RWPE2 (cell line): ENCODE data around the gene PTPRR.

Experiments used
- ATAC-seq: fragments of 200-7000 bp; cut with Tn5 transposase; 3 replicates; pipeline ENCODE4 v1.9.1; 2021; ENCODE audit warnings: low read depth
- DNase-seq: peaks from one replicate; pipeline ENCODE4 v3.0.0-alpha.2; 2020; ENCODE audit warnings: low spot score
- H3K27ac ChIP-seq: fragments of 450-650 bp; 2 replicates; pipeline ENCODE4 v1.5.1; 2017; ENCODE audit warnings: mild to moderate bottlenecking; ENCODE audit not compliant: poor library complexity, severe bottlenecking
- H3K27me3 ChIP-seq: fragments of 250-450 bp; sonication (Bioruptor Pico); 2 replicates; pipeline ENCODE4 v1.5.1; 2021; ENCODE audit warnings: mild to moderate bottlenecking, moderate library complexity; ENCODE audit not compliant: insufficient read depth, poor library complexity, severe bottlenecking
- H3K36me3 ChIP-seq: fragments of 250-450 bp; sonication (Bioruptor Pico); 2 replicates; pipeline ENCODE4 v1.5.1; 2020; ENCODE audit warnings: low read depth, mild to moderate bottlenecking, moderate library complexity
- H3K4me1 ChIP-seq: fragments of 250-450 bp; sonication (Bioruptor Pico); 2 replicates; pipeline ENCODE4 v1.5.1; 2021; ENCODE audit warnings: mild to moderate bottlenecking, moderate library complexity; ENCODE audit not compliant: insufficient read depth, poor library complexity, severe bottlenecking
- H3K4me3 ChIP-seq: fragments of 250-450 bp; sonication (Bioruptor Pico); 2 replicates; pipeline ENCODE4 v1.5.1; 2021; ENCODE audit warnings: mild to moderate bottlenecking, moderate library complexity; ENCODE audit not compliant: severe bottlenecking
- H3K9me3 ChIP-seq: fragments of 250-450 bp; sonication (Bioruptor Pico); 2 replicates; pipeline ENCODE4 v1.5.1; 2021; ENCODE audit warnings: mild to moderate bottlenecking, moderate library complexity; ENCODE audit not compliant: severe bottlenecking
- CTCF ChIP-seq: fragments of 450-650 bp; IDR thresholded peaks from one replicate; pipeline ENCODE4 v1.5.1; 2017; ENCODE audit warnings: mild to moderate bottlenecking, moderate library complexity; ENCODE audit not compliant: poor library complexity, severe bottlenecking

Gene PTPRR

GRCh38 chr12:70919176-70919575 lies 1.4 kb downstream of the PTPRR start:
- ATAC-seq (no peak), DNase-seq (no peak)
- Histone ChIP-seq H3K4me1 (no peaks in the 10 kb centered on the region), H3K27ac (no peak overlapping the region), H3K27me3 (peaks cover 26% of the 10 kb centered on the region), H3K36me3 (no peaks in the 10 kb centered on the region), H3K4me3 (no peak overlapping the region), H3K9me3 (no peaks in the 10 kb centered on the region)
- TF ChIP-seq CTCF = no peak

- Histone ChIP-seq H3K9me3 (no peaks in the 10 kb centered on the region), H3K27ac (no peak overlapping the region), H3K36me3 (no peaks in the 10 kb centered on the region), H3K27me3 (peaks cover 27% of the 10 kb centered on the region), H3K4me3 (no peak overlapping the region), H3K4me1 (no peaks in the 10 kb centered on the region)
- no peak for TF ChIP-seq CTCF
- no peak for DNase-seq
- ATAC-seq = no peak
Measured at GRCh38 chr12:70918321-70918720, 2.2 kb downstream of the PTPRR start.

- ATAC-seq = no peak
- no peak for DNase-seq
Measured at GRCh38 chr12:70910666-70911065, 9.9 kb downstream of the PTPRR start.

GRCh38 chr12:70908978-70909377 lies 11.6 kb downstream of the PTPRR start:
- H3K27ac ChIP-seq = no peak overlapping the region
- H3K36me3 ChIP-seq = no peaks in the 10 kb centered on the region
- H3K27me3 ChIP-seq = peaks cover 3% of the 10 kb centered on the region
- H3K9me3 ChIP-seq = no peaks in the 10 kb centered on the region
- H3K4me1 ChIP-seq = no peaks in the 10 kb centered on the region
- no peak for TF ChIP-seq CTCF
- DNase-seq = no peak
- no peak overlapping the region for H3K4me3 ChIP-seq
- no peak for ATAC-seq

More at GRCh38 chr12:70910666-70911065, 9.9 kb downstream of the PTPRR start:
- Histone ChIP-seq H3K4me3 (no peak overlapping the region), H3K36me3 (no peaks in the 10 kb centered on the region), H3K9me3 (no peaks in the 10 kb centered on the region), H3K4me1 (no peaks in the 10 kb centered on the region), H3K27ac (no peak overlapping the region), H3K27me3 (peaks cover 3% of the 10 kb centered on the region)
- no peak for TF ChIP-seq CTCF

GRCh38 chr12:70907412-70907811 lies 13.1 kb downstream of the PTPRR start:
- H3K4me1 ChIP-seq = no peaks in the 10 kb centered on the region
- no peak overlapping the region for H3K27ac ChIP-seq
- no peaks in the 10 kb centered on the region for H3K27me3 ChIP-seq
- no peak for DNase-seq
- no peak overlapping the region for H3K4me3 ChIP-seq
- no peak for TF ChIP-seq CTCF
- H3K36me3 ChIP-seq = no peaks in the 10 kb centered on the region
- no peak for ATAC-seq
- H3K9me3 ChIP-seq = no peaks in the 10 kb centered on the region
